PC-9 (cell line): ENCODE results near the gene PTPRM. TPM values are rescaled to one million over a fixed set of nuclear protein-coding genes. Genes with fewer than 3 reads are reported as not detected.

Source experiments
- BruUV-seq: library from RNA; stranded (reverse); fragments of 400-500 nt; replicated peaks from 2 replicates; lab custom pipeline; 2021; lab: Mats Ljungman, UMichigan
- CTCF ChIA-PET: fragments of 300-600 bp; sonication (Branson Sonifier 250); formaldehyde crosslinking; loops from one replicate; lab custom pipeline; 2022; ENCODE audit warnings: antibody characterized with exemption; lab: Charles Lee
- POLR2A ChIA-PET: fragments of 300-600 bp; sonication (Branson Sonifier 250); formaldehyde crosslinking; loops from one replicate; lab custom pipeline; 2022; ENCODE audit warnings: antibody characterized with exemption; ENCODE audit not compliant: unreplicated experiment; lab: Charles Lee
- DNase-seq, 2 experiments: peaks; one replicate each; pipeline versions ENCODE4 v3.0.0 to v3.0.0-alpha.2; 2015 to 2022; ENCODE audit warnings: mixed read lengths in 1 of 2
- H2AFZ ChIP-seq: fragments of 200-600 bp; sonication (generic); 2 replicates; pipeline ENCODE4 v1.8.1; 2017; ENCODE audit warnings: antibody characterized with exemption
- H3F3A ChIP-seq: fragments of 200-600 bp; sonication (generic); 2 replicates; pipeline ENCODE4 v1.8.1; 2017; ENCODE audit warnings: antibody characterized with exemption, mild to moderate bottlenecking, low read depth; ENCODE audit not compliant: insufficient read depth
- H3K27ac ChIP-seq: fragments of 200-600 bp; sonication (generic); 2 replicates; pipeline ENCODE4 v1.6.1; 2016; ENCODE audit warnings: mixed run types
- H3K27me3 ChIP-seq: fragments of 200-600 bp; sonication (generic); 2 replicates; pipeline ENCODE4 v1.6.1; 2016; ENCODE audit warnings: low read depth, mixed run types; ENCODE audit not compliant: insufficient read depth
- H3K36me3 ChIP-seq: fragments of 200-600 bp; sonication (generic); 2 replicates; pipeline ENCODE4 v1.6.1; 2016; ENCODE audit warnings: low read depth, mixed run types
- H3K4me1 ChIP-seq: fragments of 200-600 bp; sonication (generic); replicated peaks from 2 replicates; pipeline ENCODE4 v1.6.1; 2016; ENCODE audit warnings: mixed run types; ENCODE audit not compliant: insufficient read depth
- H3K4me2 ChIP-seq: fragments of 200-600 bp; sonication (generic); 2 replicates; pipeline ENCODE4 v1.6.1; 2017; ENCODE audit warnings: mixed run types
- H3K4me3 ChIP-seq: fragments of 200-600 bp; sonication (generic); 2 replicates; pipeline ENCODE4 v1.6.1; 2016; ENCODE audit warnings: mixed run types
- H3K79me2 ChIP-seq: fragments of 200-600 bp; sonication (generic); 2 replicates; pipeline ENCODE4 v1.6.1; 2017; ENCODE audit warnings: low read depth, mixed run types
- H3K9me2 ChIP-seq: fragments of 200-600 bp; sonication (generic); 2 replicates; pipeline ENCODE4 v1.8.1; 2017; ENCODE audit warnings: mild to moderate bottlenecking; ENCODE audit not compliant: insufficient read depth
- H3K9me3 ChIP-seq: fragments of 200-600 bp; sonication (generic); 2 replicates; pipeline ENCODE4 v1.8.1; 2016; ENCODE audit warnings: low read depth; ENCODE audit not compliant: insufficient read depth
- H4K20me1 ChIP-seq: fragments of 200-600 bp; sonication (generic); 2 replicates; pipeline ENCODE4 v1.8.1; 2017; ENCODE audit not compliant: insufficient read depth
- EZH2 ChIP-seq: fragments of 200-600 bp; sonication (generic); IDR thresholded peaks from 2 replicates; pipeline ENCODE4 v1.8.0; 2017; ENCODE audit warnings: antibody characterized with exemption, low read depth
- intact Hi-C: fragments of 100-400 bp; cut with micrococcal nuclease; formaldehyde crosslinking; loops from one replicate; pipeline ENCODE4 v1.10.0; 2022; ENCODE audit not compliant: unreplicated experiment
- total RNA-seq: library from RNA; stranded (reverse); gene quantifications from 2 replicates; pipeline ENCODE4 v1.2.3, GENCODE V29; 2021
- TF ChIP-seq, protein P1 (sequence below): fragments of 200-600 bp; sonication (generic); conservative IDR thresholded peaks from 2 replicates; pipeline ENCODE4 v1.6.1; 2017; ENCODE audit warnings: mixed run types, antibody characterized with exemption, mild to moderate bottlenecking, moderate library complexity

PTPRM gene
- total RNA-seq, 1 experiment from 2014 or later: 32.5 TPM

DNA sequence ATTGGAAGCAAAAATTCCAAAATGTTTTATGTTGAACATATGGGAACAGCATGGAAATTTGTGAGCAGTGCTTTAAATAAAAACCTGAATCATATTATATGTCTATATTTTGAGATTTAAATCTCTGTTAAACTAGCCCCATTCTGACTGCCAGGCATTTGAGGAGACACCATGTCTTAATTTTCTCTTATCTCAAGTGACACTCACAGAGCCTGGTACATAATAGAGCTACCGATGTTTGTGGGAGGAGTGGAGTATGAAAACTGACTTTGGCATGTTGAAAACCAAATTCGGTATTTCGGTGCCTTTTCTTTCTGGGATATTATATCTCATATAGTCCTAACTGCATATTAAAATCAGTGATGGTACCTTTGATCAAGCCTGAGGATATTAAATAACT lies 124.1 kb downstream of the PTPRM start:
- ChIA-PET POLR2A (no interaction called here), CTCF (no interaction called here)
- BruUV-seq: no TSS peak
- Histone ChIP-seq H3F3A (no peaks in the 10 kb centered on the region), H4K20me1 (no peaks in the 10 kb centered on the region), H3K4me2 (no peak overlapping the region), H3K9me3 (no peaks in the 10 kb centered on the region), H3K36me3 (no peaks in the 10 kb centered on the region), H2AFZ (no peak overlapping the region), H3K27ac (no peak overlapping the region), H3K27me3 (no peaks in the 10 kb centered on the region), H3K4me1 (no peaks in the 10 kb centered on the region), H3K4me3 (no peak overlapping the region), H3K9me2 (no peaks in the 10 kb centered on the region), H3K79me2 (no peaks in the 10 kb centered on the region)
- DNase-seq: no peak
- intact Hi-C loops: no loop called here
- TF ChIP-seq EZH2: no peak
- TF ChIP-seq, protein P1, sequence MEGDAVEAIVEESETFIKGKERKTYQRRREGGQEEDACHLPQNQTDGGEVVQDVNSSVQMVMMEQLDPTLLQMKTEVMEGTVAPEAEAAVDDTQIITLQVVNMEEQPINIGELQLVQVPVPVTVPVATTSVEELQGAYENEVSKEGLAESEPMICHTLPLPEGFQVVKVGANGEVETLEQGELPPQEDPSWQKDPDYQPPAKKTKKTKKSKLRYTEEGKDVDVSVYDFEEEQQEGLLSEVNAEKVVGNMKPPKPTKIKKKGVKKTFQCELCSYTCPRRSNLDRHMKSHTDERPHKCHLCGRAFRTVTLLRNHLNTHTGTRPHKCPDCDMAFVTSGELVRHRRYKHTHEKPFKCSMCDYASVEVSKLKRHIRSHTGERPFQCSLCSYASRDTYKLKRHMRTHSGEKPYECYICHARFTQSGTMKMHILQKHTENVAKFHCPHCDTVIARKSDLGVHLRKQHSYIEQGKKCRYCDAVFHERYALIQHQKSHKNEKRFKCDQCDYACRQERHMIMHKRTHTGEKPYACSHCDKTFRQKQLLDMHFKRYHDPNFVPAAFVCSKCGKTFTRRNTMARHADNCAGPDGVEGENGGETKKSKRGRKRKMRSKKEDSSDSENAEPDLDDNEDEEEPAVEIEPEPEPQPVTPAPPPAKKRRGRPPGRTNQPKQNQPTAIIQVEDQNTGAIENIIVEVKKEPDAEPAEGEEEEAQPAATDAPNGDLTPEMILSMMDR: no peak

DNA sequence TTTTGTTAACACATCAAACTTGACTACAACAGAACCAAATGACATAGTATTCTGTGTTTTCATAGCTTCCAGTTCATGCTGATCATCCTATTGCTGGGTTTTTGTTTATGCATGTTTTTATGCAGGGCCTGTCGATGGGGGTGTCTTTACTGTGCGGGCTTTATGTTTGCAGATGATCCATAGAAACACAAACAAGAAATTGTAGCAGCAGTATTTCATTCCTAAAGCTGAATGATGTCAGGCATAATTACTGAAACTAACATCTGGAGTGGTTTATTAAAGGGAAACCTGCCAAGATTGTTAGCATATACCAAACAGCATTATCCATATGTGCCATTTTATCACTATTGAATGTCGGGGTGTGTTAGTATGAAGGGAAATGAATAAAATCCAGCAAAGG lies 129.7 kb downstream of the PTPRM start:
- Histone ChIP-seq H3K4me3 (no peak overlapping the region), H3K9me3 (no peaks in the 10 kb centered on the region), H3K9me2 (no peaks in the 10 kb centered on the region), H3K27me3 (no peaks in the 10 kb centered on the region), H3K4me1 (no peaks in the 10 kb centered on the region), H3F3A (no peaks in the 10 kb centered on the region), H3K36me3 (no peaks in the 10 kb centered on the region), H4K20me1 (no peaks in the 10 kb centered on the region), H3K79me2 (no peaks in the 10 kb centered on the region), H2AFZ (no peak overlapping the region), H3K4me2 (no peak overlapping the region), H3K27ac (no peak overlapping the region)
- ChIA-PET CTCF (no interaction called here), POLR2A (no interaction called here)
- intact Hi-C loops: no loop called here
- TF ChIP-seq, protein P1: no peak
- no peak for TF ChIP-seq EZH2
- DNase-seq: no peak
- no TSS peak for BruUV-seq

DNA sequence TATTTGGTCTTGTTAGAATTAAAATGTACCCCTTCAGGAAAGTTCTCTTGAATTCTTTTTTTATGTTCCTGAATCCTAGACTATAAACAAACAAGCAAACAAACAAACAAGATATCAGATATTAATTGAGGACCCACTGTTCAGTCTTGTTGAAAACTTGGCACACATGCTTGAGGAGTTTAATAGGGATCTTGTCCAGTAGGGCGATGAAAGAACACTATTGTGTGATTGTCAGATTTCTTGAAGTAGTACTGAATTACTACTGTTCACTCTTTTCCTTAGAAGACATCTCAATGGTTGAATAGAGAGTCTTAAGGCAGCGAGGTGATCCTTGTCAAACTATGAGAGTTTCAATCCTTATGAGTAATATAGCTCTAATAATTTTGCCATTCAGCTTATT lies 130.2 kb downstream of the PTPRM start:
- CTCF ChIA-PET: no interaction called here
- no peaks in the 10 kb centered on the region for H3K27me3 ChIP-seq
- DNase-seq: no peak
- H3K4me2 ChIP-seq: no peak overlapping the region
- no peaks in the 10 kb centered on the region for H3K79me2 ChIP-seq
- intact Hi-C loops: no loop called here
- H3K4me1 ChIP-seq: no peaks in the 10 kb centered on the region
- TF ChIP-seq EZH2: no peak
- TF ChIP-seq, protein P1: no peak
- no peaks in the 10 kb centered on the region for H3K36me3 ChIP-seq
- no peaks in the 10 kb centered on the region for H3K9me2 ChIP-seq
- H3K9me3 ChIP-seq: no peaks in the 10 kb centered on the region
- H3F3A ChIP-seq: no peaks in the 10 kb centered on the region
- no peaks in the 10 kb centered on the region for H4K20me1 ChIP-seq
- no peak overlapping the region for H3K27ac ChIP-seq
- no peak overlapping the region for H2AFZ ChIP-seq
- POLR2A ChIA-PET: no interaction called here
- no TSS peak for BruUV-seq
- no peak overlapping the region for H3K4me3 ChIP-seq
